Measurements from ENCODE around the gene MAPT.

DNA sequence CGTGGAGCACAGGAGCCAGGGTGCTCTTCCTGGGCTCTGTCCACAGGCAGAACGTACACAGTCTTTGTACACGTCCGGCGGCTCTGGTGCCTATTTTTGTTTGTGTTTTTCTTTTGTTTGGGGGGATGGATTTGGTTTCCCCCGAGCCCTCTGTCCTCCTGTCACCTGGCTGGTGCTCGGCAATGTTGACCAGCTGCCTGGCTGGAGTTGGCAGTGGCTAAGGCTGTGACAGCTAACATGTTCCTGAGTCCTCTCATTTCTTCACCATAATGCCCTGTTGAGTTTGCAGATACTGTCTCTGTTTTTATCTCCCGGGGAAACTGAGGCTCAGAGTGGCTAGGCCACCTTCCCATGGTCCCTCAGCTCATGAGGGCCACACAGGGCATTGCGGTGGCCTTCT, 25.7 kb downstream of the MAPT start:
- TF ChIP-seq, protein P1, sequence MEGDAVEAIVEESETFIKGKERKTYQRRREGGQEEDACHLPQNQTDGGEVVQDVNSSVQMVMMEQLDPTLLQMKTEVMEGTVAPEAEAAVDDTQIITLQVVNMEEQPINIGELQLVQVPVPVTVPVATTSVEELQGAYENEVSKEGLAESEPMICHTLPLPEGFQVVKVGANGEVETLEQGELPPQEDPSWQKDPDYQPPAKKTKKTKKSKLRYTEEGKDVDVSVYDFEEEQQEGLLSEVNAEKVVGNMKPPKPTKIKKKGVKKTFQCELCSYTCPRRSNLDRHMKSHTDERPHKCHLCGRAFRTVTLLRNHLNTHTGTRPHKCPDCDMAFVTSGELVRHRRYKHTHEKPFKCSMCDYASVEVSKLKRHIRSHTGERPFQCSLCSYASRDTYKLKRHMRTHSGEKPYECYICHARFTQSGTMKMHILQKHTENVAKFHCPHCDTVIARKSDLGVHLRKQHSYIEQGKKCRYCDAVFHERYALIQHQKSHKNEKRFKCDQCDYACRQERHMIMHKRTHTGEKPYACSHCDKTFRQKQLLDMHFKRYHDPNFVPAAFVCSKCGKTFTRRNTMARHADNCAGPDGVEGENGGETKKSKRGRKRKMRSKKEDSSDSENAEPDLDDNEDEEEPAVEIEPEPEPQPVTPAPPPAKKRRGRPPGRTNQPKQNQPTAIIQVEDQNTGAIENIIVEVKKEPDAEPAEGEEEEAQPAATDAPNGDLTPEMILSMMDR (IDR thresholded peaks at IDR 0.05; ENCODE audit: insufficient read depth, low read depth, low read length): no peak
- no peak for TF ChIP-seq EZH2 (IDR thresholded peaks at IDR 0.05; ENCODE audit: insufficient read depth, low read length)

Data from astrocyte (in vitro differentiated cells and primary cell).